DOHH2 (cell line): ENCODE measurements around the gene NAT14.

Experiments
- H3F3A ChIP-seq: fragments of 200-600 bp; sonication (generic), shearing (Covaris generic); 2 replicates; pipeline ENCODE4 v1.6.0; 2016; ENCODE audit warnings: antibody characterized with exemption, mild to moderate bottlenecking; ENCODE audit not compliant: control insufficient read depth, insufficient read depth
- H3K27ac ChIP-seq: fragments of 200-600 bp; sonication (generic); 2 replicates; pipeline ENCODE4 v1.5.1; 2014; ENCODE audit warnings: low read depth, mild to moderate bottlenecking, low read length, moderate library complexity
- H3K27me3 ChIP-seq: fragments of 200-600 bp; sonication (generic); 2 replicates; pipeline ENCODE4 v1.6.1; 2014; ENCODE audit warnings: mild to moderate bottlenecking, low read length, mixed read lengths; ENCODE audit not compliant: control insufficient read depth
- H3K36me3 ChIP-seq: fragments of 200-600 bp; sonication (generic); 2 replicates; pipeline ENCODE4 v1.6.1; 2014; ENCODE audit warnings: mild to moderate bottlenecking, low read length, moderate library complexity, mixed read lengths; ENCODE audit not compliant: control insufficient read depth
- H3K4me1 ChIP-seq: fragments of 200-600 bp; sonication (generic); 2 replicates; pipeline ENCODE4 v1.6.1; 2014; ENCODE audit warnings: mild to moderate bottlenecking, low read length, mixed read lengths; ENCODE audit not compliant: control insufficient read depth
- H3K4me2 ChIP-seq: fragments of 200-600 bp; sonication (generic); 2 replicates; pipeline ENCODE4 v1.6.0; 2014; ENCODE audit warnings: mild to moderate bottlenecking, low read length, moderate library complexity
- H3K4me3 ChIP-seq: fragments of 200-600 bp; sonication (generic); 2 replicates; pipeline ENCODE4 v1.5.1; 2014; ENCODE audit warnings: mild to moderate bottlenecking, low read length, mixed read lengths
- H3K79me2 ChIP-seq: fragments of 200-600 bp; sonication (generic); 2 replicates; pipeline ENCODE4 v1.6.1; 2014; ENCODE audit warnings: mild to moderate bottlenecking, low read length, mixed read lengths; ENCODE audit not compliant: control insufficient read depth
- H3K9me2 ChIP-seq: fragments of 200-600 bp; sonication (generic); replicated peaks from 2 replicates; pipeline ENCODE4 v1.6.1; 2014; ENCODE audit warnings: mild to moderate bottlenecking, low read length, mixed read lengths; ENCODE audit not compliant: control insufficient read depth
- H3K9me3 ChIP-seq: fragments of 200-600 bp; sonication (generic); 2 replicates; pipeline ENCODE4 v1.6.1; 2014; ENCODE audit warnings: antibody characterized with exemption, low read length, mixed read lengths; ENCODE audit not compliant: control insufficient read depth, insufficient read depth
- H4K20me1 ChIP-seq: fragments of 200-600 bp; sonication (generic); 2 replicates; pipeline ENCODE4 v1.6.0; 2014; ENCODE audit warnings: low read depth, mild to moderate bottlenecking, antibody characterized with exemption, low read length, moderate library complexity; ENCODE audit not compliant: control insufficient read depth, insufficient read depth
- EZH2phosphoT487 ChIP-seq: fragments of 200-600 bp; sonication (generic); IDR thresholded peaks from 2 replicates; pipeline ENCODE4 v1.6.1; 2017; ENCODE audit warnings: borderline replicate concordance, mild to moderate bottlenecking, antibody characterized with exemption, low read length, moderate library complexity, mixed read lengths
- TF ChIP-seq, protein P1 (sequence below): fragments of 200-600 bp; sonication (generic); IDR thresholded peaks from one replicate; pipeline ENCODE4 v1.5.1; 2014; ENCODE audit warnings: antibody characterized with exemption, mild to moderate bottlenecking, low read depth, low read length; ENCODE audit not compliant: poor library complexity, severe bottlenecking

NAT14 gene

GRCh38 chr19:55481794-55482155 is 3.2 kb upstream of the NAT14 start:
- H3K4me3 ChIP-seq = no peak overlapping the region
- H3K27me3 ChIP-seq = no peaks in the 10 kb centered on the region
- peaks cover 28% of the 10 kb centered on the region for H3K4me1 ChIP-seq
- H3K4me2 ChIP-seq = no peak overlapping the region
- H3K9me2 ChIP-seq = no peaks in the 10 kb centered on the region
- H4K20me1 ChIP-seq = no peaks in the 10 kb centered on the region
- TF ChIP-seq, protein P1, sequence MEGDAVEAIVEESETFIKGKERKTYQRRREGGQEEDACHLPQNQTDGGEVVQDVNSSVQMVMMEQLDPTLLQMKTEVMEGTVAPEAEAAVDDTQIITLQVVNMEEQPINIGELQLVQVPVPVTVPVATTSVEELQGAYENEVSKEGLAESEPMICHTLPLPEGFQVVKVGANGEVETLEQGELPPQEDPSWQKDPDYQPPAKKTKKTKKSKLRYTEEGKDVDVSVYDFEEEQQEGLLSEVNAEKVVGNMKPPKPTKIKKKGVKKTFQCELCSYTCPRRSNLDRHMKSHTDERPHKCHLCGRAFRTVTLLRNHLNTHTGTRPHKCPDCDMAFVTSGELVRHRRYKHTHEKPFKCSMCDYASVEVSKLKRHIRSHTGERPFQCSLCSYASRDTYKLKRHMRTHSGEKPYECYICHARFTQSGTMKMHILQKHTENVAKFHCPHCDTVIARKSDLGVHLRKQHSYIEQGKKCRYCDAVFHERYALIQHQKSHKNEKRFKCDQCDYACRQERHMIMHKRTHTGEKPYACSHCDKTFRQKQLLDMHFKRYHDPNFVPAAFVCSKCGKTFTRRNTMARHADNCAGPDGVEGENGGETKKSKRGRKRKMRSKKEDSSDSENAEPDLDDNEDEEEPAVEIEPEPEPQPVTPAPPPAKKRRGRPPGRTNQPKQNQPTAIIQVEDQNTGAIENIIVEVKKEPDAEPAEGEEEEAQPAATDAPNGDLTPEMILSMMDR = no peak
- no peak for TF ChIP-seq EZH2phosphoT487
- peaks cover 5% of the 10 kb centered on the region for H3K36me3 ChIP-seq
- H3F3A ChIP-seq = no peaks in the 10 kb centered on the region
- peaks cover 28% of the 10 kb centered on the region for H3K79me2 ChIP-seq
- H3K9me3 ChIP-seq = no peaks in the 10 kb centered on the region
- H3K27ac ChIP-seq = no peak overlapping the region

- no peaks in the 10 kb centered on the region for H4K20me1 ChIP-seq
- H3K4me1 ChIP-seq = peaks cover 28% of the 10 kb centered on the region
- no peak overlapping the region for H3K4me3 ChIP-seq
- H3K4me2 ChIP-seq = no peak overlapping the region
- no peaks in the 10 kb centered on the region for H3K9me2 ChIP-seq
- peaks cover 28% of the 10 kb centered on the region for H3K79me2 ChIP-seq
- H3F3A ChIP-seq = no peaks in the 10 kb centered on the region; the same call in 1 of the 2 replicates
- H3K36me3 ChIP-seq = peaks cover 5% of the 10 kb centered on the region
- no peaks in the 10 kb centered on the region for H3K9me3 ChIP-seq
- TF ChIP-seq, protein P1 = no peak
- TF ChIP-seq EZH2phosphoT487 = no peak
- H3K27me3 ChIP-seq = no peaks in the 10 kb centered on the region
- no peak overlapping the region for H3K27ac ChIP-seq
These were observed 2.6 kb upstream of the NAT14 start for GRCh38 chr19:55482156-55482961.

GRCh38 chr19:55482967-55483705 is 1.9 kb upstream of the NAT14 start:
- Histone ChIP-seq H3K27ac (no peak overlapping the region), H3K4me2 (no peak overlapping the region), H3K9me3 (no peaks in the 10 kb centered on the region), H3K79me2 (peaks cover 21% of the 10 kb centered on the region), H3K4me3 (no peak overlapping the region), H4K20me1 (no peaks in the 10 kb centered on the region), H3K4me1 (peaks cover 20% of the 10 kb centered on the region), H3K27me3 (no peaks in the 10 kb centered on the region), H3K9me2 (no peaks in the 10 kb centered on the region), H3K36me3 (peaks cover 5% of the 10 kb centered on the region), H3F3A (no peaks in the 10 kb centered on the region; the same call in 1 of the 2 replicates)
- TF ChIP-seq, protein P1 = no peak
- no peak for TF ChIP-seq EZH2phosphoT487
